Sigmoid colon (tissue), 7 donors: ENCODE data around the gene LETM1. TPM values are rescaled to one million over a fixed set of nuclear protein-coding genes. Genes with fewer than 3 reads are reported as not detected.

Experiments
- DNase-seq: peaks from one replicate; pipeline ENCODE4 v3.0.0-alpha.2; 2019
- H3K27ac ChIP-seq, 4 donors: fragments of 200-600 bp; sonication (generic); one replicate each; pipeline ENCODE4 v1.5.1; 2016 to 2019; ENCODE audit warnings: mild to moderate bottlenecking in 1 of 4
- H3K27me3 ChIP-seq, 3 donors: fragments of 200-600 bp; sonication (generic); one replicate each; pipeline ENCODE4 v1.5.1; 2019; ENCODE audit warnings: mild to moderate bottlenecking in 1 of 3
- H3K36me3 ChIP-seq, 4 donors: fragments of 200-600 bp; sonication (generic); one replicate each; pipeline ENCODE4 v1.5.1; 2016 to 2019
- H3K4me1 ChIP-seq, 4 donors: fragments of 200-600 bp; sonication (generic); one replicate each; pipeline ENCODE4 v1.5.1; 2017 to 2019
- H3K4me3 ChIP-seq, 4 donors: fragments of 200-600 bp; sonication (generic); one replicate each; pipeline ENCODE4 v1.5.1; 2017 to 2019; ENCODE audit warnings: mild to moderate bottlenecking in 2 of 4, moderate library complexity in 1 of 4
- H3K9me3 ChIP-seq, 4 donors: fragments of 200-600 bp in 3 of 4; sonication (generic) in 3 of 4; one replicate each; pipeline versions ENCODE4 v1.5.1 to v1.6.1; 2013 to 2019
- EP300 ChIP-seq, 4 donors: sonication (generic); formaldehyde crosslinking; IDR thresholded peaks; one replicate each; pipeline ENCODE4 v1.6.1; 2017; ENCODE audit warnings: antibody characterized with exemption in 4 of 4
- POLR2A ChIP-seq, 2 donors: fragments of 450-650 bp; IDR thresholded peaks; one replicate each; pipeline ENCODE4 v1.6.1; 2016; ENCODE audit warnings: antibody characterized with exemption in 2 of 2, mild to moderate bottlenecking in 2 of 2, moderate library complexity in 2 of 2
- POLR2AphosphoS5 ChIP-seq, 4 donors: sonication (generic); formaldehyde crosslinking; IDR thresholded peaks; one replicate each; pipeline ENCODE4 v1.6.1; 2017; ENCODE audit warnings: antibody characterized with exemption in 4 of 4
- WGBS, 2 donors: extraction: QIAGEN DNeasy Blood & Tissue Kit; methylation state at CpG; one replicate each; pipeline ENCODE4 v1.1.7; 2013; 5-methylcytosine and 5-hydroxymethylcytosine counted together
- intact Hi-C: fragments of 100-400 bp; cut with DNase I; formaldehyde crosslinking; loops from one replicate; pipeline ENCODE4 v1.15.1; 2023
- polyA plus RNA-seq, 3 donors: library from polyadenylated mRNA; stranded (reverse); fragments of 200-250 nt; gene quantifications; one replicate each; pipeline ENCODE4 v1.2.3, GENCODE V29; 2013
- total RNA-seq, 4 donors: library from RNA; depleted of rRNA; stranded (reverse); fragments of >200 nt; gene quantifications; one replicate each; pipeline ENCODE4 v1.1.0, GENCODE V29; 2016
- TF ChIP-seq, protein P1 (sequence below), 4 experiments: fragments of 450-650 bp in 3 of 4; fragments of 200-600 bp in 1 of 4; IDR thresholded peaks; one replicate each; pipeline ENCODE4 v1.5.1; 2016 to 2019; ENCODE audit warnings: antibody characterized with exemption in 4 of 4, mild to moderate bottlenecking in 3 of 4, moderate library complexity in 2 of 4
- donor health status: healthy with polysubstance abuse.
- donor health status: Bipolar disorder and iron deficiency.
- donor health status: healthy.

LETM1 gene
- total and polyA plus RNA-seq, 7 donors, result 11.4 to 91.6 (median 18.6) TPM

DNA sequence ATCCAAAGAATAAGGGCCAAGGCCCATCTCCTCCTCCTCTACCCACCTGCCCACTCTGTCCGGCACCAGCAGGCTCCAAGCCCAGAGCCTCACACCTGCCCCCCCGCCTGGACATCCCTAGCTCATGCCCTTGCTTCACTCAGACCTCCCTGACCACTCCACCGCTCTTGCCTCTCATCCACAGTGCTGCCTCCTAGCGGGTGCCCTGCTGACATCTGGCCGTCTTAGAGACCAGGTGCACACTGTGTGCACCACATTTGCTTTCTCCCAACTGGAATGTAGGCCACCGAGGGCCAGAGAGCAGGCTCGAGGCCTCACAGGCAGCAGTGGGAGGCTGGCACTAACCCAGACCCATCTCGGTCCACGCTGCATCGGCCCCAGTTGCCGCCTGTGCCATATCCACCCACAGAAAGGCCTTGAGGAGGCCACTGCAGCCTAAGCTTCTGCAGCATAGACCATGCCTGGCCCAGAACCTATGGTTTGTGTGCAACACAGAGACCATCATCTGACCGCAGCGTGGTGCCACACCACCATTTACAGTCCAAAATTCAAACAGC lies 13.5 kb downstream of the LETM1 start:
- H3K36me3 ChIP-seq, result peaks cover 15 to 84% (median 34%) of the 10 kb centered on the region in 4 donors
- no peaks in the 10 kb centered on the region for H3K27me3 ChIP-seq
- no peak overlapping the region for H3K27ac ChIP-seq
- peaks cover 0 to 5% (median 0%) of the 10 kb centered on the region in 4 donors for H3K4me1 ChIP-seq
- no peak for TF ChIP-seq POLR2AphosphoS5 (IDR thresholded peaks at IDR 0.05)
- TF ChIP-seq, protein P1, sequence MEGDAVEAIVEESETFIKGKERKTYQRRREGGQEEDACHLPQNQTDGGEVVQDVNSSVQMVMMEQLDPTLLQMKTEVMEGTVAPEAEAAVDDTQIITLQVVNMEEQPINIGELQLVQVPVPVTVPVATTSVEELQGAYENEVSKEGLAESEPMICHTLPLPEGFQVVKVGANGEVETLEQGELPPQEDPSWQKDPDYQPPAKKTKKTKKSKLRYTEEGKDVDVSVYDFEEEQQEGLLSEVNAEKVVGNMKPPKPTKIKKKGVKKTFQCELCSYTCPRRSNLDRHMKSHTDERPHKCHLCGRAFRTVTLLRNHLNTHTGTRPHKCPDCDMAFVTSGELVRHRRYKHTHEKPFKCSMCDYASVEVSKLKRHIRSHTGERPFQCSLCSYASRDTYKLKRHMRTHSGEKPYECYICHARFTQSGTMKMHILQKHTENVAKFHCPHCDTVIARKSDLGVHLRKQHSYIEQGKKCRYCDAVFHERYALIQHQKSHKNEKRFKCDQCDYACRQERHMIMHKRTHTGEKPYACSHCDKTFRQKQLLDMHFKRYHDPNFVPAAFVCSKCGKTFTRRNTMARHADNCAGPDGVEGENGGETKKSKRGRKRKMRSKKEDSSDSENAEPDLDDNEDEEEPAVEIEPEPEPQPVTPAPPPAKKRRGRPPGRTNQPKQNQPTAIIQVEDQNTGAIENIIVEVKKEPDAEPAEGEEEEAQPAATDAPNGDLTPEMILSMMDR (IDR thresholded peaks at IDR 0.05), result no peak
- TF ChIP-seq POLR2A (IDR thresholded peaks at IDR 0.05), result no peak
- TF ChIP-seq EP300 (IDR thresholded peaks at IDR 0.05), result no peak
- 94% methylated on average over 13 of the region's 13 CpGs for WGBS, 2 donors
- DNase-seq, result no peak
- no peak overlapping the region for H3K4me3 ChIP-seq
- intact Hi-C loops, result no loop called here
- no peaks in the 10 kb centered on the region for H3K9me3 ChIP-seq

DNA sequence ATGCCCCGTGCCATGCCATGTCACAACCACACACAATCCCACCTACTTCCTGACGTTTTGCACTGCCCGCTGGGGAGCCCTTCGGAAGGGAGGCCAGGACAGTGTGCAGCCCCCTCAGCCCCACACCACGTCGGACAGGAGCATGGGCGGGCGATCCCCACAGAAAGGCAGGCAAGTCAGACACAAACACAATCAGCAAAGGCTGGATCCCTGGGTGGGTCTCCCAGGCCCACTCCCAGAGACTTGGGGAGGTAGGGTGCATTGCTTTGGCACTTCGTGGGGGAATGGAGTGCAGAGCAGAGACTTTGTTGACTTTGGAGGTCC lies 14.1 kb downstream of the LETM1 start:
- DNase-seq, result no peak
- TF ChIP-seq, protein P1 (IDR thresholded peaks at IDR 0.05), result no peak
- no peak for TF ChIP-seq EP300 (IDR thresholded peaks at IDR 0.05)
- no peak for TF ChIP-seq POLR2AphosphoS5 (IDR thresholded peaks at IDR 0.05)
- no peak for TF ChIP-seq POLR2A (IDR thresholded peaks at IDR 0.05)
- Histone ChIP-seq H3K36me3 (peaks cover 15 to 83% (median 32%) of the 10 kb centered on the region in 4 donors), H3K27ac (no peak overlapping the region), H3K4me1 (peaks cover 0 to 5% (median 0%) of the 10 kb centered on the region in 4 donors), H3K9me3 (no peaks in the 10 kb centered on the region), H3K4me3 (no peak overlapping the region), H3K27me3 (no peaks in the 10 kb centered on the region)
- intact Hi-C loops, result no loop called here
- WGBS, 2 donors, result 90% methylated on average over 9 of the region's 9 CpGs

DNA sequence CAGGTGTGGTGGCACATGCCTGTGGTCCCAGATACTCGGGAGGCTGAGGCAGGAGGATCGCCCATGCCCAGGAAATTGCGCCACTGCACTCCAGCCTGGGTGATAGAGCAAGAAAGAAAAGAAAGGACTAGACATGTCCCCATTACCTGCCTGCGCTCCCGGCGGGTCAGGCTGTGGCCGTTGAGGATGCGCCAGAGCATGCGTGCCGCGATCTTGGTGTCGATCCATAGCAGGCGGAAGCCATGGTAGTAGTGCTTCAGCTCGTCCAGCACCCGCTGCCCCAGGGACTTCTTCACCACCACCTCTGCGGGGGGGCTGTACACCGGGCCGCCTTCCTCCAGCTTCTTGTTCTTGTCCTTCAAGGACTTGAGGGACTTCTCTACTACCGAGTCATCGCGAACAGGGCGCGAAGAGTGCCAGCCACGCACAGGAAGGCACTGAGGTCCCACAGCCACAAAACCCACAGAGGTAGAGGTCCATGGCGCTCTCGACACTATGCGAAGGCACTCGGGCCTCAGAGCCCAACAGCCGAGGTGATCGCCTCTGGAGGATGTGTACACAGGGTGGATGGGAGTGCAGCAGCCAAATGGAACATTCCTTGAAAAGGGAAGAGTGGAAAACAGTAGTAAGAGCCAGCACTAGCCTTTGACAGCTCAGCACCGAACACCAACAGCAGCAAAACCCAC lies 14.6 kb downstream of the LETM1 start:
- intact Hi-C loops, result no loop called here
- TF ChIP-seq, protein P1 (IDR thresholded peaks at IDR 0.05), result no peak
- TF ChIP-seq POLR2AphosphoS5 (IDR thresholded peaks at IDR 0.05), result no peak
- TF ChIP-seq POLR2A (IDR thresholded peaks at IDR 0.05), result no peak
- TF ChIP-seq EP300 (IDR thresholded peaks at IDR 0.05), result no peak
- Histone ChIP-seq H3K27me3 (no peaks in the 10 kb centered on the region), H3K4me1 (peaks cover 0 to 5% (median 0%) of the 10 kb centered on the region in 4 donors), H3K9me3 (no peaks in the 10 kb centered on the region), H3K4me3 (no peak overlapping the region), H3K36me3 (peaks cover 19 to 83% (median 31%) of the 10 kb centered on the region in 4 donors), H3K27ac (no peak overlapping the region)
- no peak for DNase-seq
- 89 to 95% methylated on average over 31 of the region's 31 CpGs for WGBS, 2 donors

DNA sequence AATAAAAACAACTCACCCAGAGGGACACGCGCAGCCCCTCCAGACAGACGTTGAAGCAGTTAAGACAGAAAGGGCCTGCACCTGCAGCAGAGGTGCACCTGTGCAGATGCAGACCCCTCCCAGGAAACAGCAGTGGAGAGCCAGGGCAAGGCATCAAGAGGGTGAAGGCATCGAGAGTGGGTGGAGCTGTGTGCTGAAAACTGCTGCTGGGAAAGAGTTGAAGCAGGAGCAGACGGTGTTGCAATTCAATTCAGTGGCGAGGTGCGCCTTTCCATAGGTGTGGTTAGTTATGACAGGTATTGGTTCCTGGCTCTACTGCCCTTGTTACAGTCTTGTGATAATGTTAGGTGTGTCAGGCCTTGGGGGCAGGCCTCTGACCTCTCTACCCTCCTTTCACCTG lies 16.7 kb downstream of the LETM1 start:
- H3K4me3 ChIP-seq, result no peak overlapping the region
- no peaks in the 10 kb centered on the region for H3K9me3 ChIP-seq
- H3K36me3 ChIP-seq, result peaks cover 29 to 86% (median 40%) of the 10 kb centered on the region in 4 donors
- DNase-seq, result no peak
- no peaks in the 10 kb centered on the region for H3K27me3 ChIP-seq
- intact Hi-C loops, result no loop called here
- TF ChIP-seq, protein P1 (IDR thresholded peaks at IDR 0.05), result no peak
- TF ChIP-seq POLR2A (IDR thresholded peaks at IDR 0.05) (no peak), EP300 (IDR thresholded peaks at IDR 0.05) (no peak), POLR2AphosphoS5 (IDR thresholded peaks at IDR 0.05) (no peak)
- peaks cover 0 to 10% (median 0%) of the 10 kb centered on the region in 4 donors for H3K4me1 ChIP-seq
- no peak overlapping the region for H3K27ac ChIP-seq
- WGBS, 2 donors, result 49 to 69% methylated on average over 7 of the region's 7 CpGs
